Right renal cortex interstitium (tissue), 3 donors: Measurements from ENCODE around the gene LLGL1. TPM values are rescaled to one million over a fixed set of nuclear protein-coding genes. Genes with fewer than 3 reads are reported as not detected.

Experiments
- DNase-seq, 3 donors: peaks; one replicate each; pipeline ENCODE4 v3.0.0-alpha.2; 2013; ENCODE audit warnings: low read depth in 3 of 3, low spot score in 2 of 3
- polyA plus RNA-seq, 3 donors: library from polyadenylated mRNA; unstranded; fragments of 120-200 nt; gene quantifications; one replicate each; pipeline ENCODE4 v1.2.1, GENCODE V29; 2013; ENCODE audit not compliant: insufficient read length in 3 of 3

The LLGL1 gene
- polyA plus RNA-seq, 3 donors, result 23.9 to 27.4 (median 25.5) TPM

GRCh38 chr17:18250259-18250658 is 24.8 kb downstream of the LLGL1 start:
- DNase-seq, result no peak

GRCh38 chr17:18250708-18251107 is 25.3 kb downstream of the LLGL1 start:
- no peak for DNase-seq

GRCh38 chr17:18251204-18251603 is 25.8 kb downstream of the LLGL1 start:
- no peak for DNase-seq

GRCh38 chr17:18252160-18252559 is 26.7 kb downstream of the LLGL1 start:
- no peak for DNase-seq

- DNase-seq, result no peak
Observed at GRCh38 chr17:18253187-18253884, 27.9 kb downstream of the LLGL1 start.

DNA sequence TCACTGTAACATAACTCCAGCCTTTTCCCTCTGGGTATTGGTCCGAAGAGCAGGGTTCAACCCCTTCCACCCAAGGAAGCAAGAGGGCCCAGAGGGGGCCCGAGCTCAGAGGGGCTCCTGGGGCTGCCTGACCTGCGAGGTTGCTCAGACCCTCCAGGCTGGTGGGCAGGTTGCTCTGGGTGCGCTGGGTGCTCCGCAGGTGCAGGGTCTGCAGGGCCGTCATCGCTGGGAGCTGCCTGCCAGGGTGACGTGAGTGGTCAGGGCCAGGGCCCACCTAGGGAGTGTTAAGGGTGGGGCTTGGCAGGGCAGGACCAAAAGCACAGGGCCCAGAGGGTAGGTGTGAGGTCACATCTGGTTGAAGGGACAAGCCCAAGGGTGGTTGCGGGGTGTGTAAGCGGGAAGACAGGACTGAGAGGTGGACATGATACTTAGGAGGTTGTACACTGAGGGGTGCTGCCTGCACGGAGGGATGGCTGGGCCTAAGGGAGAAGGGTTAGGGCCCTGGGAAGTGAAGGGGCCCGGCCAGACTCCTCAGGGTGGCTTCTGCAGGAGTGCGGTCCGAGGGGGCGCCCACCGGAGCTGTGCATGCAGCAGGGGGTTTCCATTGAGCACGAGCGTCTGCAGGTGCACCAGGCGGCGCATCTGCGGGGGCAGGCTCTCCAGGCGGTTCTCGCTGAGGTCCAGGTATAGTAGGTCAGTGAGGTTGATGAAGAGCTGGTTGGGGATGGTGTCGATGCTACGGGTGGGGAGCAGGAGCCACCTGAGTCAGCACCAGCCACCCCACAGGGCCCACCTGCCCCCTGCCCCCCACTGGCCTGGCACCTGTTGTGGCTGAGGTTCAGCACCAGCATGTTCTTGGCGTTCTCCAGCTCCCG is 28.7 kb downstream of the LLGL1 start:
- no peak for DNase-seq

- no peak for DNase-seq
Observed at GRCh38 chr17:18254888-18255649, 29.6 kb downstream of the LLGL1 start.

DNA sequence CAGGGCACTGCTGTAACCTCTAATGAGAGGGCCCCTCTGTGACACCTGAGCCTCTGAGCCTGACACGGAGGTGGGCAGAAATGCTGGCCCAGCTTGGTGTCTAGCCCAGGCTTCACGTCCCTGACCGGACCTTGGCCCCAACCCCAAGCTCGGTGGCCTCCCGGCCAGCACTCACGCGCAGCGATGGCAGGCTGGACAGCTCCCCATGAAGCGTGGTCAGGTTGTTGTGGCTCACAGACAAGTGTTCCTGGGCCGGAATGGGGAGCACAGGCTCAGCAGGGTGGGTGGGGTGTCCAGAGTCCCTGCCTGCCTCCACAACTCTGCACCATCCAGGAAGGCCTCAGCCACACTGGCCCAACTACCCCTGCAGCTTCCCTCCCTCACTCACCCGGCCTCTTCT is 30.9 kb downstream of the LLGL1 start:
- DNase-seq, result no peak

DNA sequence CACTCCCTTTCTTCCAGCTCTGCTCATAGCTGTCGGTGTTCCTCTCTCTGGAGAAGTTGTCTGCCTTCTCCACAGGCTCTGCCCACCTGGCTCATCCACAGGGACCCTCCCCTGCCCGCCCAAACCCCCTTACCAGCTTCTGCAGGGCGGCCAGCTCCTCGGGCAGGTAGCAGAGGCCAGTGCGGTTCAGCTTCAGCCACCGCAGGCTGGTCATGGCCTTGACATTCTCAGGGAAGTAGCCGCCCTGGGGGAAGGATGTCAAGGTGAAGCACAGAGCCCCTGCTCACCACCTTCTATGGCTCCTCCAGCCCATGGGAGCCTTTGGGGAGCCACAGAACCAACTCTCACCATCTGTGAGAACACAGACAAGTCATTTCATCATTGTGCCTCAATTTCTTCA is 31.3 kb downstream of the LLGL1 start:
- no peak for DNase-seq

- no peak for DNase-seq
Observed at GRCh38 chr17:18257268-18257981, 32.0 kb downstream of the LLGL1 start.

DNA sequence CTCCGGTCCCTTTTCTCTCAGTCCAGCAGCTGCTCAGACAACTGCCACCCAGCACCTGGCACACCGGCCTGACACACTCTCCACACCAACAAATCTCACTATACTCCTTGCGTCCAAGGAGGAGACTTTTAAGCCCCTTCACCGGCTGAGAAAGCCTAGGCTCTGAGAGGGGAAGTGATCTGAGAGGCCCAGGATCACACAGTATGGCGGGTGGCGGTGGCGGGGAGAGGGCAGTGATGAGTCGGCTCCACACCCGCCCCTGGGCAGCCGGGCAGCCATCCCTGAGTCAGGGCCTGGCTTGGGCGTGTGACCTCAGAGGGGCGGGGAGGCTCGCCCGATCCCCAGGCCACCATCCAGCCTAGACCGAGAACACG is 32.5 kb downstream of the LLGL1 start:
- DNase-seq, result no peak

DNA sequence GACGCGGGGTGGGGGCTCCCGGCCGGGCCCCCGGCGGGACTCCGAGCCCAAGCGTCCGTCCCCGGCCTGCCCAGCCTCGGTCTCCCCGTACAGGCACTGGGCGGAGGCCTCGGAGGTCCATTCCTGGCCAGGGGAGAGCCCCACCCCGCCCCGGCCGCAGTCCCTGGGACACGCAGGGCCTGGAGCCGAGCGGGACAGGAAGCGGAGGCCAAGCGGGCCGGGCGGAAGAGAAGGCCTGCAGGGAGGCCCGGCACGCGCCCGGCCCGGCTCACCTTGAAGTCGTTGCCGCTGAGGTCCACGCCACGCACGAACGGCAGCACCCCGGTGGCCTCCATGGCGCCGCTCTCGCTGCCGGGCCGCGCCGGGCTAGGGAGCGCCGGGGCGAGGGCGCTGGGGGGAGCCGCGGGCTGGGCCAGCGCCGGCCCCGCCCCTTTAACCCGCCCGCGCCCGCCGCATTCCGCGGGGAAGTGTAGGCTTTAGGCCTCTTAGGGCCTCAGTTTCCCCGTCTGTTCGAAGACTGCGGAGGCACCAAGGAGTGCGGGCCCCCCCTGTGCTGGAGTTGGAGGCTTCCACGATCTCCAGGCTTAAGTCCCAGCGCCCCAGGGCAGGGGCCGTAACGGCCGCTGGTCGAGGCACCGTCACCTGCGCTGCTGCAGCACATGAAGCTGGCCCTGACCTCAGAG is 33.1 kb downstream of the LLGL1 start, which contains the start of gene FLII:
Gene FLII (minus strand): TSS at position 383 of the 683 bp plus-strand sequence. CDS start 48 bp downstream, at position 335.
- DNase-seq, result peak in 1 of 3 donors; percentile 32

DNA sequence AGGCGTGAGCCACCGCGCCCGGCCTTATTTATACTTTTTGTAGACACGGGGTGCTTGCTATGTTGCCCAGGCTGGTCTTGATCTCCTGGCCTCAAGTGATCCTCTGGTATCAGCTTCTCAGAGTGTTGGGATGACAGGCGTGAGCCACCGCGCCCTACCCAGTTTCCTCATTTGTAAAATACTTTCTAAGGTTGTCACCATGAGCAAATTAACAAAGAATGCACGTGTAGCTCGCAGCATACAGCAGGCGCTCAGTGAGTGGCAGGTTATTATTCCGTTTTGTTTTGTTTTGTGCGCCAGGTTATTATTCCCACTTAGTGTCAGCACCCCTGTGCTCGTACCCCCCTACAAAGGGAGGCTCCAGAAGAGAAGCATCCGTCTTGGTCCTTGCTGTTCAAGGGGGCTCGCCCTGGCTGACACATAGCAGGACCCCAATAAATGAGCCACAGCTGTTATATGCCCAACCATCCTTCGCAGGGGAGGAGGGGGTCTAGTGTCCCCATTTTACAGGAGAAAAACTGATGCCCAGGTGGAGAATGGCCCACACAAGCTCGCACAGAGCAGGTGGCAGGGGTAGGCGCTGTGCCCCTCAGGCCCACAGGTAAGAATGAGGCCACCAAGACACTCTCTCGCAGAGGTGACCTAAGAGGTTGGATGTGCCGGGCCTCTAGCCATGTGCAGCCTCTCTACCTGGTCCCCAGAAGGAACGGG is 34.3 kb downstream of the LLGL1 start:
- DNase-seq, result no peak

GRCh38 chr17:18260332-18261145 is 35.1 kb downstream of the LLGL1 start, which contains the start of gene MIEF2:
Gene MIEF2, plus strand, starts transcription at chr17:18260662. Its CDS starts 2,059 bp downstream, at chr17:18262721.
- peak; percentile 83 to 89 (median 84) for DNase-seq

DNA sequence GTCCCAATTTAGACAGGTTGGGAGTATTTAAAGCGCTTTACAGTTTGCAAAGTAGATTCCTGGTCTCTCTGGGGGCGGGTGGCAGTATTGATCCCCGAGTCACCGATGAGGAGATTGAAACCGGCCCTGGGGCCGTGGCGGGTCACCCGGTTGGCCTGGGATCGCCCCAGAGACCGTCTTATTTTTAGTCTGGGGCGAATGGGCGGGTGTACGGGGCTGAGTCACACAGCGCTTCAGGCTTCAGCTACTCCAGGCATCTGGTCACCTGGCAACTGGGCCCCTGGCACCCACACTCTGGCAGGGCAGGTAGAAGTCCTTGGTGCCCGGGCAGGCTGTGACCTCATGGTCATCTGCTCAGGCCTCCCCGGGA is 35.7 kb downstream of the LLGL1 start:
- peak in 1 of 3 donors; percentile 30 for DNase-seq

DNA sequence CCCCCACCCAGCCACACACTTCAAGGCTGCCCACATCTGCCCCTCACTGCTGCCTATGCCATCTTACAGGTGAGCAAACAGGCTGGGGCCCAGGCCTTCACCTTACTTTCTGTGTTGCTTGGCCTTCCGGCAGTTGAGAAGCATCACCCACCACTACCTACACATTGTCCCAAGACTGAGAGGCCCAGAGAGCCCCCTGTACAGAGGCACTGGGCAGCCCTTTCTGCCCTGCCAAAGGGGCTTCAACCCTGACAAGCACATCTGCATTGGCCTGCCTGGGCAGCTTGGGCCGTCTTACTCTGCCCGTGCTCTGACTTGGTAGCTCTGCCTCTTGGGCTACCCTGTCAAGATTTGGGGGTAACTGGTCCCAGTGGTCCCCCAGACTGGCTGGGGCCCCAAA is 36.2 kb downstream of the LLGL1 start:
- DNase-seq, result no peak

DNA sequence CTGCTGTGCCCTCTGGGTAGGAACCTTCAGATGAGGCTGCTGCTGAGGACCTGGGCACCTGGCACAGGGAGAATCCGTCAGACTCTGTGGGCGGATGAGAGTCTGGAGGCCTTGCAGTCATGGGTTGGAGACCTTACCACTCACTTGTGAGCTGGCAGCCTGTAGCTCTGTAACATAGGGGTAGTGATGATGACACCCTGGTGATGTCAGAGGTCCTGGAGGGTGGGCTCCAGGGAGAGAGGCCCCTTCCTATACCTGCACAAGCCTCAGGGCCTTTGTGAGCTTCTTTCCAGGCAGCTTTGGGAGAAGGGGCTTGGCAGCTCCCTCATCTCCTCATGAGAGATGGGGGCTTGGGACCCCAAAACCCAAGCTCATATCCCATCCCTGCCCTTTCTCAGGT is 36.7 kb downstream of the LLGL1 start:
- no peak for DNase-seq

DNA sequence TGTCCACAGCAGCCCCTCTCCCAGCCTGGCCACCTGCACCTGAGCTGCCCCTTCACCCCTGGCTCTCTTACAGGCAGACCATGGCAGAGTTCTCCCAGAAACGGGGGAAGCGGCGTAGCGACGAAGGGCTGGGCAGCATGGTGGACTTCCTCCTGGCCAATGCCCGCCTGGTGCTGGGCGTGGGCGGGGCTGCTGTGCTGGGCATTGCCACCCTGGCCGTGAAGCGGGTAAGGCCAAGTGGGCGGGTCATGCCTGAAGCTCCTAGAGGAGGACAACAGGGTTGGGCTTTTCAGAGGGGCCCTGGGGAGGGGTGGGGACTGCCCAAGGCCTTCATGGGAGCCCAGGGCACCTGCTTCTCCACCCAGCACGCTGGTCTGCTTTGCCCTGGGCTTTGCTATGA is 37.2 kb downstream of the LLGL1 start:
- DNase-seq, result no peak
